Stimulated activated CD4-positive, alpha-beta T cell treated with anti-CD3 and anti-CD28 coated beads, Interleukin-15, amount 100 ng/mL, for 24 hours (primary cell): ENCODE data around the gene RASSF4.

ENCODE experiments used
- DNase-seq: peaks from one replicate; pipeline ENCODE4 v3.0.0-alpha.2; 2020

Gene RASSF4

DNA sequence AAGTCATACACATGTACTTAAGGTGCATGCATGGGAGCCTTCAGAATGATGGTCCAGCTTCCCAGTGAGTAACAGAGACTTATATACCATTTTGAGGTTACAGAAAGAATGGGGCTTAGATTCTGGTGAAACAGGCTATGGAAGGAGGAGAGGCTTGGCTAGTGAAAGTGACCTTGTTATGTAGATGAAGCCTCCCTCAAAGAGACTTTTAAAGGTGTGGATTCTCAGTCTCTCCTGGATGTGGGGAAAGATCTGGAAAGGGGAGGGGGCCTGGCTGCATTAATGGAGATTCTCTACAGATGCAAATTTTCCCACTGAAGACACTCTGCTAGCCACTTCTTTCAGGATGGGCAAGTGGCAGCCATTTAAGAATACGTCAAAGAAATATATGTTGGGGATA, 5.5 kb downstream of the RASSF4 start:
- no peak for DNase-seq

- DNase-seq, result no peak
These were observed 6.1 kb downstream of the RASSF4 start for GRCh38 chr10:44965651-44966097.

DNA sequence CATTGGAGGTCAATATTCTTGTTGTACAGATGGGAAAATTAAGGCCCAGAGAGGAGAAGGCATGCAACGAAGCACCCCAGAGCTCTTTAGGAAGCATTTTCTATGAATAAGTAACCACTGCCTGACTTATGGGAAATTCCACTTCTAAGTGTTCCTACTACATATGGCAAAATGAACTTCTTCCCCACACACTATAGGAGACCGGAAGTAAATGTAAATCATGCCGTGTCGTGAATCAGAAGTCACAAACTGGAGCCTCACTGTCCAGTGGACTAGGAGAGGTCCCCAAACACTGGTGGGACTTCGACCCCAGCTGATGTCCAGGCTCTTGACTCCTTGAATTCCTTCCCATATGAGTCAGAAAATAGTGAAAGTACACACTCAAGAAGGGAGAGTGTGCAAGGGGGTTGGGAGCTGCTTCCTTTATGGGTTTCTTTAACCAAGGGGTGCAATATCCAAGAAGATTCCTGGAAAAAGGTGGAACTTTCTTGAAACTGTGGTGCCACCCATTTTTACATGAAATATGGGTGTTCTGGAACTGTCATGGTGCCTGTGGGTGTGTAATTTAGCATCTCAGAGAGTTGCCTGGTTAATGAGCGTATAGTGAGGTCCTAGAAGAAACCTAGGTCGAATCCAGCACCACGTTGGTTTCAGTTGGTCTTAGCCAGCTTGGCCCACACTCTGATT, 6.7 kb downstream of the RASSF4 start:
- DNase-seq, result no peak

- no peak for DNase-seq
These were observed 7.4 kb downstream of the RASSF4 start for GRCh38 chr10:44966816-44967509.

- DNase-seq, result no peak
These were observed 8.0 kb downstream of the RASSF4 start for GRCh38 chr10:44967616-44968015.

DNA sequence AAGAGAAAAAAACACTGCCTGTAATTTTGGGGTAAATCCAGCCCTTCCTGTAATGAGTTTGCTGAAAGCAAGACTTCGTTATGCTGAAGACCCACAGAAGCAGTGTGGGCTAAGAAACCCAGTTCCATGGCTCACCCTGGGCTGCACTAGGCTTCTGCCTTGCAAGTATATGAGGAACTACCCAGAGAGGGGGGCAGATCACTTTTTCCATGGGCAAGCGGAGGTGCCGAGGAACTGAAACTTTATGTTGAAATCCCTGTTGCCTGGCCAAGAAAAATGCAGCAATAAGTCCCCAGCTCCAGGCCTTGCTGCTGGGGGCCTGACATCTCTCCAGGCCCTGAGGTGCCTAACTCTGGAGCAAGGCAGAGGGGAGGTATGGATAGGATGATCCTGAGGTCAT, 8.5 kb downstream of the RASSF4 start:
- no peak for DNase-seq

DNA sequence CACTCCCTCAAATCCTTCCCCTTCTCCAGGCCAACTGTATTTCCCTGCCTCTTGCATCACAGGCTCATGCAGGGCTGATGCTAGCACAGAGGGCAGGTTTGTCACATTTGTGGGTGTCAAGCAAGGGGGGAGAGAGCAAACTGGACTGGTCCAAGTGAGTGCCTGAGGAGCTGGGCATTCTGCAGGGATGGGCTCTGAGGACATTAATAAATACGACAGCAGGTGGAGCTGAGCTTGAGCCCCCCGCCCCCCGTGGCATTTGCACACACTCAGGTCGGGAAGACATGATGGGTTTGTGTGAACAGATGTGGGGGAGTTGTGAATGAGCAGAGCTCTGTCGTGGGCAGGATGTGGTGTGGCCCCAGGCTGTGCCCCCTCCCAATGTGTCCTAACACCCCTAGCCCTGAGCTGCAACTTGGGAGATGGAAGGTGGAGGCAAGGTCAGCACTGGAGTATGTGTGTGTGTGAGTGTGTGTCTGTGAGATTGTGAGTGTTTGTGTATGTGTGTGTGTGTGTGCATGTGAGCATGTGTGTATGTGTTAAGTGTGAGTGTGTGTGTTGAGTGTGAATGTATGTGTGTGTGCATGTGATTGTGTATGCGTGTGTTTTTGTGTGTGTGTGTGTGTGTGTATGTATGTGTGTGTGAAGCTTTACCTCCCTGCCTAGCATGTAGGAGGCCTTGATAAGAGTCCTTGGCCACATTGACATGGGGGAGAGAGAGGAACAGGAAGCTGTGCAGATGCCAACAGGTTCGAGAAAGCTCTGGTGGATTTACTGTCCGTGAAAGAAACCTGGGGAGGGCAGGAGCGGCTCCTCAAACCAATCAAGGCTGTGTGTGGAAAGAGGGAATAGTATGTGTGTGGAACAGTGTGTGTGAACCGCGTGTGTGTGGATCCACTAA, 9.1 kb downstream of the RASSF4 start:
- no peak for DNase-seq

GRCh38 chr10:44969854-44970253, 10.3 kb downstream of the RASSF4 start:
- DNase-seq, result no peak

GRCh38 chr10:44970812-44971395, 11.3 kb downstream of the RASSF4 start:
- DNase-seq, result no peak

GRCh38 chr10:44971434-44971833, 11.8 kb downstream of the RASSF4 start:
- DNase-seq, result no peak

DNA sequence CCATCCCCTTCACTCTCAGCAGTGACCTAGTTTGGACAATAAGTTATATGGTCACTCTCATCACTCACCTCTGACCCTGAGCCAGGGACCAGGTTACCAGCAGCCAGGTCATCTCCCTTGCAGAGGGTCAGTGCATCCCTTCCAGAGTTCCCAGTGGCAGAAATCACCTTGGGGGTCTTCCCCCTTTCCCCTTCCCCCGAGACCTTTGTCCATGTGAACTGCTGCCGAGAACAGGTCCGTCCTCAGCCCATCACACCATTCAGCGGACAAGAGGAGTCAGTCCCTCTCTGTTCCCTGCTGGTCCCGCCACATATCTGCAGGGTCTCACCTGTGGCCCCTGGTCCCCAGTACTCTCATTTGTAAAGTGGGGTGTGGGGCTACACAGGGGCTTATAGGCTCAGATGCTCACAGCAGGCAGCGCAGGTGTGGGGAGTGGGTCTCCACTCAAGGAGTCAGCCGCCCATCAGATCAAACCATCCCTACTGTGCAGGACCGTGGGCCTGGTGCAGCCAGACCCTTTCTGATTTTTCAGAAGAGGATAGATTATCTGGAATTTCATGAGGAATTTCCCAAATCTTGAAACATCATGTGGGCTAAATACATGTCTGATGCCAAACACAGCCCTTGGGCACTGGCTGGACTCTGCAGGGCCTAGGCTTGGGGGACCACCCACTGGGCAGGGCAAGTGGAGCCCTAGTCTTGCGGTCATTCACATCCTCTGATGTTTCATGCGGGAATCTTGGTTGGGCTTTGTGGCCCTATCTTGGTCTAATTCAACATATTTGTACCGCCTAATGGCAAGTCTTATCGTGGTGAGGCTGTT, 12.5 kb downstream of the RASSF4 start:
- no peak for DNase-seq

GRCh38 chr10:44972874-44973306, 13.3 kb downstream of the RASSF4 start:
- no peak for DNase-seq

DNA sequence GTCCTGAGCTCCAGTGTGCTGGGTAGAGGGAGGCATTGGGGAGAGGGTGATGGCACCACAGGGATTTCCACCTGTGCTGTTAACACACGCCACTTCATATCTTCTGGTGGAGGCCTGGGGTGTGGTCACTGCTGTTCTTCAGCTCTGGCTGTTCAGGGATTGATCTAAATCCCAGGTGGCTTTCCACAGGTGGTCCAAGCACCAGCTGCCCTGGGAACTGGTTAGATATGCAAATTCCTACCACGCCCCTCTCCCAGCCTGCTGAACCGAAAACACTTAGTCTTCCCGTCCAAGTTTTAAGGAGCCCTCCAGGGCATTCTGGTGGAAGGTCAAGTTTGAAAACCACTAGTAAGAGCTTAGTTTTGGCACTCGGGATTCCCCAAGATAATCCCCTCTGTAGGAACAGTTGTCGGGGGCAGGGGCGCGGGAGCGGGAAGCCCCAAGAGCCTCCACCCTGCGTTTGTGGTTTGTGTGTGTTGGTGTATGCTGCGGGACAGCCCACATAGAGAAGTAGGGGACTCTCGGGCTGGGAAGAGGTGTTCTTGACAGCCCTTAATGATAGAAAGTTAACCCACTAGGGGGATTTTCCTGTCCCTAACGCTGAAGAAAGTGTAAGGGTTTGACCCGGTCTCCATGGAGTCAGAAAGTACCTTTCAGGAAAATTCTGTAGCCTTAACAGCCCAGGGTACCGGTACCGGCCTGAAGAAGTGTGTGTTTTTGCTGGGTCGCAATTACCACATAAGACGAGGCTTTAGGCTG, 13.9 kb downstream of the RASSF4 start:
- DNase-seq, result no peak

GRCh38 chr10:44974082-44974627, 14.6 kb downstream of the RASSF4 start:
- DNase-seq, result no peak

DNA sequence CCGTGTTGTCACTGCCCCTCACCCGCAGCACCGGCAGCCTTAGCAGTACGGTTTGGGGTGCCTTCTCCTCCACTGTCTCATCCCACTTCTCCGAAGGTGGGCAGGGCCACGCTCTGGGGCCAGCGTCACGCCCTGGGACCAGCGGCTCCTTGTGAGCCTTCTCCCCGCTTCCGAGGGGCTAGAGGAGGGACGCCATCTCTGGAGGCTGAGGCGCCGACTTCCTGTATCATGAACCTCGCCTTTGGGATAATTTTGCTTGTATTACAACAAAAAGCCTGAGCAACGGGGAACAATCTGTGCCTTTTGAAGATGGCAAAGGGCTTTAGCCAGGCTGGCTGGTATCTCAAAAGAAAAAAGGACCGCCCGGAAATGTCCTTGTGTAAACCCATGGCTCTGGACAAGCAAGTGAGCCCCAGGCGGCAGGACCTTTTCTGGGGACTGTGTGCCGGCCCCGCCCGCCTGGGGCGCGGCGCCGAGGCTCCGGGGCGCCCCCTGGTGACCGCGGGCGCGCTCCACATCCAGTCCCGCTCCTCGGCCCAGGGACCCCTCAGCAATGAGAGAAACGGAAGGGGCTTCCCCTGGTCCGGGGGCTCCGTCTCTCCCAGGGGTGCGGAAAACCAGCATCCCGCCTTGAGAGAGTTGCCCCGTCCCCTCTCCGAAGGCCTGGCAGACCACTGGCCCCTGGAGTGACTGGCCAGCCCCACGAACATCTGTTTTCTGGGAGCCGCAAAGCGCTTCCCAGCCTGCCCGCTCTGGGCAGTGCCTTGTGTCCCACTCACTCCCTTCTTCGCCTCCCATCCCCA, 15.2 kb downstream of the RASSF4 start:
- DNase-seq, result peak; percentile 74

- no peak for DNase-seq
These were observed 16.1 kb downstream of the RASSF4 start for GRCh38 chr10:44975431-44976331.

GRCh38 chr10:44976352-44977198, 17.0 kb downstream of the RASSF4 start:
- no peak for DNase-seq
